K562 (cell line): Measurements from ENCODE around the gene RTN4. TPM values are rescaled to one million over a fixed set of nuclear protein-coding genes. Genes with fewer than 3 reads are reported as not detected.

Source experiments
- BCL6 ChIP-seq: fragments of 250-450 bp; sonication (Bioruptor Pico); IDR thresholded peaks from 2 replicates; pipeline ENCODE4 v1.4.0; 2020
- BDP1 ChIP-seq: IDR thresholded peaks from 3 replicates; pipeline ENCODE4 v1.6.1; 2011; ENCODE audit not compliant: insufficient read length, insufficient read depth
- C11orf30 ChIP-seq: fragments of 450-650 bp; IDR thresholded peaks from 2 replicates; pipeline ENCODE4 v1.6.1; 2016; ENCODE audit warnings: low read depth, mild to moderate bottlenecking
- CHD1 ChIP-seq: fragments of 200-600 bp; sonication (generic); IDR thresholded peaks from one replicate; pipeline ENCODE4 v1.6.1; 2012; ENCODE audit warnings: mild to moderate bottlenecking, moderate library complexity, low read length, inconsistent platforms
- GATAD2B ChIP-seq: fragments of 450-650 bp; IDR thresholded peaks from 2 replicates; pipeline ENCODE4 v1.6.1; 2017; ENCODE audit warnings: mild to moderate bottlenecking, borderline replicate concordance
- GTF2E2 ChIP-seq: fragments of 200-800 bp; sonication (Bioruptor generic); IDR thresholded peaks from 2 replicates; pipeline ENCODE4 v1.6.1; 2016; ENCODE audit warnings: missing genetic modification characterization, missing compliant biosample characterization
- MCM2 ChIP-seq: fragments of 450-650 bp; IDR thresholded peaks from 2 replicates; pipeline ENCODE4 v1.6.1; 2017; ENCODE audit warnings: low read depth, mild to moderate bottlenecking
- NCOA1 ChIP-seq: fragments of 450-650 bp; IDR thresholded peaks from 2 replicates; pipeline ENCODE4 v1.6.1; 2016; ENCODE audit warnings: low read depth
- NRF1 ChIP-seq, 2 experiments: fragments of 450-650 bp; IDR thresholded peaks in 1 of 2; conservative IDR thresholded peaks in 1 of 2; 2 replicates each; pipeline ENCODE4 v1.6.1; 2014; ENCODE audit warnings: mild to moderate bottlenecking in 2 of 2
- PCBP2 ChIP-seq: fragments of 200-400 bp; formaldehyde crosslinking; IDR thresholded peaks from 2 replicates; pipeline ENCODE4 v1.6.1; 2018; ENCODE audit warnings: low read length, low read depth, mild to moderate bottlenecking, moderate library complexity; ENCODE audit not compliant: poor library complexity, severe bottlenecking
- PML ChIP-seq: IDR thresholded peaks from 2 replicates; pipeline ENCODE4 v1.6.1; 2012; ENCODE audit warnings: low read length, inconsistent platforms
- PURB ChIP-seq: sonication (generic); formaldehyde crosslinking; IDR thresholded peaks from 2 replicates; pipeline ENCODE4 v1.9.0; 2021; ENCODE audit warnings: low read depth, mild to moderate bottlenecking, missing genetic modification reagents
- RBM34 ChIP-seq: fragments of 200-400 bp; formaldehyde crosslinking; IDR thresholded peaks from 2 replicates; pipeline ENCODE4 v1.6.1; 2018; ENCODE audit warnings: low read length, borderline replicate concordance; ENCODE audit not compliant: insufficient read depth
- SP2 ChIP-seq: IDR thresholded peaks from 2 replicates; pipeline ENCODE4 v1.6.1; 2011; ENCODE audit warnings: mild to moderate bottlenecking, low read depth, low read length, moderate library complexity; ENCODE audit not compliant: poor library complexity, severe bottlenecking; ENCODE audit errors: extremely low read depth
- SREBF1 ChIP-seq: fragments of 150-350 bp; IDR thresholded peaks from 2 replicates; pipeline ENCODE4 v1.6.1; 2014; ENCODE audit warnings: antibody characterized with exemption, low read depth, low read length, borderline replicate concordance
- STAG1 ChIP-seq: sonication (generic); formaldehyde crosslinking; IDR thresholded peaks from 2 replicates; pipeline ENCODE4 v1.5.0; 2020; ENCODE audit warnings: missing genetic modification reagents, borderline replicate concordance
- ZC3H8 ChIP-seq: fragments of 450-650 bp; IDR thresholded peaks from 2 replicates; pipeline ENCODE4 v1.6.1; 2017
- ZKSCAN1 ChIP-seq: fragments of 150-350 bp; IDR thresholded peaks from 2 replicates; pipeline ENCODE4 v1.6.1; 2016; ENCODE audit warnings: low read depth, low read length
- ZNF224 ChIP-seq: sonication (generic); formaldehyde crosslinking; IDR thresholded peaks from 2 replicates; pipeline ENCODE4 v1.8.0; 2022; ENCODE audit warnings: mild to moderate bottlenecking, missing genetic modification reagents
- polyA plus RNA-seq, 8 experiments: library from polyadenylated mRNA; depleted of rRNA in 4 of 8; stranded (reverse) in 5 of 8; unstranded in 3 of 8; fragments of >200 nt; fragmentation: Nextera tagmentation in 2 of 8; fragmentation: Illumina TruSeq in 1 of 8; extraction: Ambion mirVana in 2 of 8; extraction: Trizol in 1 of 8; gene quantifications; 2 replicates each; pipeline versions ENCODE4 v1.2.1 to v1.2.3, GENCODE V29; 2011 to 2014; ENCODE audit warnings: inconsistent platforms in 1 of 8, missing spikeins in 1 of 8
- total RNA-seq, 7 experiments: library from RNA; depleted of rRNA in 6 of 7; stranded (reverse); fragments of >200 nt in 6 of 7; fragmentation: Illumina TruSeq in 2 of 7; extraction: Trizol in 2 of 7; gene quantifications; 2 replicates each; pipeline versions ENCODE4 v1.2.1 to v1.2.3, GENCODE V29; 2011 to 2021; ENCODE audit warnings: low replicate concordance in 1 of 7
- TF ChIP-seq, protein P1 (sequence below): fragments of 450-650 bp; IDR thresholded peaks from 2 replicates; pipeline ENCODE4 v1.6.1; 2018; ENCODE audit not compliant: partially characterized antibody
- TF ChIP-seq, protein P2 (sequence below): sonication (generic); formaldehyde crosslinking; IDR thresholded peaks from 2 replicates; pipeline ENCODE4 v1.9.0; 2022; ENCODE audit warnings: mild to moderate bottlenecking, missing genetic modification reagents
- TF ChIP-seq, protein P3 (sequence below): fragments of 250-450 bp; sonication (Bioruptor Pico); IDR thresholded peaks from 2 replicates; pipeline ENCODE4 v1.8.0; 2021; ENCODE audit warnings: moderate library complexity, mild to moderate bottlenecking, inconsistent platforms
- TF ChIP-seq, protein P4 (sequence below): sonication (generic); formaldehyde crosslinking; IDR thresholded peaks from 2 replicates; pipeline ENCODE4 v1.8.0; 2022; ENCODE audit warnings: missing genetic modification reagents, mild to moderate bottlenecking, borderline replicate concordance

The RTN4 gene
- total and polyA plus RNA-seq, 9 of the 15 experiments (the other 6 are each of a cell fraction or from before 2014, with no cell fraction given): 73.0 to 248 (median 116) TPM

DNA sequence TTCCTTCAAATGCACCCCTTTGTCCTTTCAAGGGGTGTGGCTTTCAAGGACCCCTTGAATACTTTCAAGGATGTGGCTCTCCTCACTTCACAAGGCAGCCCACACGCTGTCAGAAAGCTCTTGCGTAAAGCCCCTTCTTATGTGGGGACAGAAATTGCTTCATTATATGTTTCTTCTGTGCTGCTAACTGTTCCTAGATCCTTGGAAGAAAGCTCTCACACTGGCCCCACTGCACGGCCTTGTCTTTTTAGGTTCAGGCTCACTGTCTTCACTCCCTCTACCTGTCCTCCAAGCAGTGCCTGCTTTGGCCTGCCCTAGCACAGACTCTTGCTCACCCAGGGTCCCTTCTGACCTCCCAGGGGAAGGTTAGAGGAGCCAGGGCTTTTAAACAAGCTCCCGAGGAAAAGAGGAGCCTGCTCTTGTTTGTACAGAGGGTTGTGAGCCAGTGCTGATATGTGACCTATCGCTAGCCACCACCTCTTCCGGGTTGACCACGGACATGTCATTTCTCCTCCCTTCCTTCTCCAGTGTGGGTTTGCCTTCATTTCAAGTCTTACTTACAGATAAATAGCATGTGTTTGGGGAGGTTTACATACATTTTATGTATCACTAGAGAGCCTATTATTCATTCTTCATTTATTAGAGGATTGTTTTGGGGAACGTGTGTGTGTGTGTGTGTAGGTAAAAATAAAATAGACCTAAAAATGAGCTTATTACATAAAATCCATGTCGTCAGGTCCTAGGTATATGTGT, 94.7 kb downstream of the RTN4 start (continued):
- TF ChIP-seq PML (peak; percentile 47), GATAD2B (peak; percentile 63; the same call in 1 of the 2 replicates), CHD1 (no peak), C11orf30 (no peak), MCM2 (no peak), ZC3H8 (no peak), NCOA1 (no peak), PURB (CRISPR knock-in tag) (no peak), BDP1 (no peak), ZKSCAN1 (no peak), GTF2E2 (tag) (peak; percentile 70; the same call in 1 of the 2 replicates), PCBP2 (no peak), RBM34 (no peak), SREBF1 (no peak), SP2 (no peak), NRF1 (conservative IDR thresholded peaks at IDR 0.05 in 1 of 2, IDR thresholded peaks at IDR 0.05 in 1 of 2) (0 out of 4 replicates have a peak, but pooled peaks have one; percentile 13 to 27), ZNF224 (CRISPR knock-in tag) (no peak), BCL6 (CRISPR knock-in tag) (no peak), STAG1 (no peak)
- TF ChIP-seq, protein P1, sequence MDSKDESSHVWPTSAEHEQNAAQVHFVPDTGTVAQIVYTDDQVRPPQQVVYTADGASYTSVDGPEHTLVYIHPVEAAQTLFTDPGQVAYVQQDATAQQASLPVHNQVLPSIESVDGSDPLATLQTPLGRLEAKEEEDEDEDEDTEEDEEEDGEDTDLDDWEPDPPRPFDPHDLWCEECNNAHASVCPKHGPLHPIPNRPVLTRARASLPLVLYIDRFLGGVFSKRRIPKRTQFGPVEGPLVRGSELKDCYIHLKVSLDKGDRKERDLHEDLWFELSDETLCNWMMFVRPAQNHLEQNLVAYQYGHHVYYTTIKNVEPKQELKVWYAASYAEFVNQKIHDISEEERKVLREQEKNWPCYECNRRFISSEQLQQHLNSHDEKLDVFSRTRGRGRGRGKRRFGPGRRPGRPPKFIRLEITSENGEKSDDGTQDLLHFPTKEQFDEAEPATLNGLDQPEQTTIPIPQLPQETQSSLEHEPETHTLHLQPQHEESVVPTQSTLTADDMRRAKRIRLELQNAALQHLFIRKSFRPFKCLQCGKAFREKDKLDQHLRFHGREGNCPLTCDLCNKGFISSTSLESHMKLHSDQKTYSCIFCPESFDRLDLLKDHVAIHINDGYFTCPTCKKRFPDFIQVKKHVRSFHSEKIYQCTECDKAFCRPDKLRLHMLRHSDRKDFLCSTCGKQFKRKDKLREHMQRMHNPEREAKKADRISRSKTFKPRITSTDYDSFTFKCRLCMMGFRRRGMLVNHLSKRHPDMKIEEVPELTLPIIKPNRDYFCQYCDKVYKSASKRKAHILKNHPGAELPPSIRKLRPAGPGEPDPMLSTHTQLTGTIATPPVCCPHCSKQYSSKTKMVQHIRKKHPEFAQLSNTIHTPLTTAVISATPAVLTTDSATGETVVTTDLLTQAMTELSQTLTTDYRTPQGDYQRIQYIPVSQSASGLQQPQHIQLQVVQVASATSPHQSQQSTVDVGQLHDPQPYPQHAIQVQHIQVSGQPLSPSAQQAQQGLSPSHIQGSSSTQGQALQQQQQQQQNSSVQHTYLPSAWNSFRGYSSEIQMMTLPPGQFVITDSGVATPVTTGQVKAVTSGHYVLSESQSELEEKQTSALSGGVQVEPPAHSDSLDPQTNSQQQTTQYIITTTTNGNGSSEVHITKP: peak; percentile 30
- TF ChIP-seq, protein P2, sequence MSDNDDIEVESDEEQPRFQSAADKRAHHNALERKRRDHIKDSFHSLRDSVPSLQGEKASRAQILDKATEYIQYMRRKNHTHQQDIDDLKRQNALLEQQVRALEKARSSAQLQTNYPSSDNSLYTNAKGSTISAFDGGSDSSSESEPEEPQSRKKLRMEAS (CRISPR knock-in tag): no peak
- TF ChIP-seq, protein P3, sequence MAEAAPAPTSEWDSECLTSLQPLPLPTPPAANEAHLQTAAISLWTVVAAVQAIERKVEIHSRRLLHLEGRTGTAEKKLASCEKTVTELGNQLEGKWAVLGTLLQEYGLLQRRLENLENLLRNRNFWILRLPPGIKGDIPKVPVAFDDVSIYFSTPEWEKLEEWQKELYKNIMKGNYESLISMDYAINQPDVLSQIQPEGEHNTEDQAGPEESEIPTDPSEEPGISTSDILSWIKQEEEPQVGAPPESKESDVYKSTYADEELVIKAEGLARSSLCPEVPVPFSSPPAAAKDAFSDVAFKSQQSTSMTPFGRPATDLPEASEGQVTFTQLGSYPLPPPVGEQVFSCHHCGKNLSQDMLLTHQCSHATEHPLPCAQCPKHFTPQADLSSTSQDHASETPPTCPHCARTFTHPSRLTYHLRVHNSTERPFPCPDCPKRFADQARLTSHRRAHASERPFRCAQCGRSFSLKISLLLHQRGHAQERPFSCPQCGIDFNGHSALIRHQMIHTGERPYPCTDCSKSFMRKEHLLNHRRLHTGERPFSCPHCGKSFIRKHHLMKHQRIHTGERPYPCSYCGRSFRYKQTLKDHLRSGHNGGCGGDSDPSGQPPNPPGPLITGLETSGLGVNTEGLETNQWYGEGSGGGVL: no peak
- TF ChIP-seq, protein P4, sequence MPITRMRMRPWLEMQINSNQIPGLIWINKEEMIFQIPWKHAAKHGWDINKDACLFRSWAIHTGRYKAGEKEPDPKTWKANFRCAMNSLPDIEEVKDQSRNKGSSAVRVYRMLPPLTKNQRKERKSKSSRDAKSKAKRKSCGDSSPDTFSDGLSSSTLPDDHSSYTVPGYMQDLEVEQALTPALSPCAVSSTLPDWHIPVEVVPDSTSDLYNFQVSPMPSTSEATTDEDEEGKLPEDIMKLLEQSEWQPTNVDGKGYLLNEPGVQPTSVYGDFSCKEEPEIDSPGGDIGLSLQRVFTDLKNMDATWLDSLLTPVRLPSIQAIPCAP (CRISPR knock-in tag): no peak
